Breast epithelium (tissue), 4 donors: ENCODE measurements around the gene GRIA4. TPM values are rescaled to one million over a fixed set of nuclear protein-coding genes. Genes with fewer than 3 reads are reported as not detected.

ENCODE experiments used
- DNase-seq, 2 donors: peaks; one replicate each; pipeline ENCODE4 v3.0.0-alpha.2; 2019; ENCODE audit warnings: low spot score in 2 of 2
- H3K27ac ChIP-seq, 2 donors: fragments of 200-600 bp; sonication (generic) in 1 of 2; one replicate each; pipeline ENCODE4 v1.5.1; 2016 to 2019; ENCODE audit warnings: mild to moderate bottlenecking in 1 of 2
- H3K27me3 ChIP-seq, 2 donors: fragments of 200-600 bp; sonication (generic) in 1 of 2; one replicate each; pipeline versions ENCODE4 v1.5.1 to v1.6.0; 2017 to 2019; ENCODE audit warnings: control low read depth in 1 of 2, mild to moderate bottlenecking in 1 of 2
- H3K36me3 ChIP-seq: fragments of 200-600 bp; one replicate; pipeline ENCODE4 v1.5.1; 2019
- H3K4me1 ChIP-seq, 2 donors: fragments of 200-600 bp; sonication (generic); one replicate each; pipeline ENCODE4 v1.5.1; 2016 to 2019; ENCODE audit warnings: control low read depth in 1 of 2
- H3K4me3 ChIP-seq, 3 donors: fragments of 200-600 bp; sonication (generic); 1 replicate in 2 of 3; 2 replicates in 1 of 3; pipeline ENCODE4 v1.5.1; 2016 to 2019; ENCODE audit warnings: mild to moderate bottlenecking in 3 of 3, moderate library complexity in 2 of 3
- H3K9me3 ChIP-seq, 2 donors: fragments of 200-600 bp; sonication (generic) in 1 of 2; one replicate each; pipeline ENCODE4 v1.5.1; 2016 to 2019; ENCODE audit warnings: control low read depth in 1 of 2
- CTCF ChIP-seq, 3 donors: fragments of 450-650 bp; IDR thresholded peaks; one replicate each; pipeline ENCODE4 v1.5.1; 2016 to 2017; ENCODE audit warnings: antibody characterized with exemption in 3 of 3, mild to moderate bottlenecking in 3 of 3, moderate library complexity in 3 of 3
- POLR2A ChIP-seq: fragments of 450-650 bp; IDR thresholded peaks from one replicate; pipeline ENCODE4 v1.6.1; 2016; ENCODE audit warnings: antibody characterized with exemption, mild to moderate bottlenecking, moderate library complexity
- POLR2AphosphoS5 ChIP-seq, 3 donors: sonication (generic); formaldehyde crosslinking; IDR thresholded peaks; one replicate each; pipeline ENCODE4 v1.6.1; 2017; ENCODE audit warnings: antibody characterized with exemption in 3 of 3
- intact Hi-C: fragments of 100-400 bp; cut with DNase I; formaldehyde crosslinking; loops from one replicate; pipeline ENCODE4 v1.15.1; 2023; ENCODE audit warnings: low total_unique reads
- total RNA-seq, 3 donors: library from RNA; depleted of rRNA; stranded (reverse); fragments of >200 nt; gene quantifications; one replicate each; pipeline ENCODE4 v1.1.0, GENCODE V29; 2016

The GRIA4 gene
- total RNA-seq, 3 donors from 2014 or later = 14.1 to 27.7 TPM; not detected in 1

- no peaks in the 10 kb centered on the region for H3K27me3 ChIP-seq
- TF ChIP-seq POLR2A (no peak), CTCF (IDR thresholded peaks at IDR 0.05) (no peak), POLR2AphosphoS5 (IDR thresholded peaks at IDR 0.05) (no peak)
- H3K4me3 ChIP-seq = no peak overlapping the region
- peak overlapping the region; percentile 8 to 66 for H3K27ac ChIP-seq
- no peak for DNase-seq
- no peaks in the 10 kb centered on the region for H3K4me1 ChIP-seq
- H3K36me3 ChIP-seq = no peaks in the 10 kb centered on the region
- H3K9me3 ChIP-seq = no peaks in the 10 kb centered on the region
- intact Hi-C loops = no loop called here
Measured at GRCh38 chr11:105937331-105937730, 327.5 kb downstream of the GRIA4 start.

GRCh38 chr11:105937738-105938137 lies 327.9 kb downstream of the GRIA4 start:
- Histone ChIP-seq H3K36me3 (no peaks in the 10 kb centered on the region), H3K27me3 (no peaks in the 10 kb centered on the region), H3K4me1 (no peaks in the 10 kb centered on the region), H3K27ac (peak overlapping the region; percentile 0 to 8), H3K4me3 (no peak overlapping the region), H3K9me3 (no peaks in the 10 kb centered on the region)
- TF ChIP-seq POLR2AphosphoS5 (IDR thresholded peaks at IDR 0.05) (no peak), CTCF (IDR thresholded peaks at IDR 0.05) (no peak), POLR2A (no peak)
- intact Hi-C loops = no loop called here
- DNase-seq = no peak

- H3K36me3 ChIP-seq = no peaks in the 10 kb centered on the region
- TF ChIP-seq CTCF (IDR thresholded peaks at IDR 0.05) (no peak), POLR2A (no peak), POLR2AphosphoS5 (IDR thresholded peaks at IDR 0.05) (no peak)
- DNase-seq = no peak
Measured at GRCh38 chr11:105942921-105943320, 333.0 kb downstream of the GRIA4 start.

GRCh38 chr11:105948918-105949590 lies 339.2 kb downstream of the GRIA4 start:
- intact Hi-C loops = no loop called here
- Histone ChIP-seq H3K4me3 (no peak overlapping the region), H3K27ac (no peak overlapping the region), H3K27me3 (no peaks in the 10 kb centered on the region), H3K36me3 (no peaks in the 10 kb centered on the region), H3K9me3 (no peaks in the 10 kb centered on the region), H3K4me1 (no peaks in the 10 kb centered on the region)
- DNase-seq = no peak
- TF ChIP-seq CTCF (IDR thresholded peaks at IDR 0.05) = no peak
- TF ChIP-seq POLR2A = no peak
- TF ChIP-seq POLR2AphosphoS5 (IDR thresholded peaks at IDR 0.05) = no peak

More at GRCh38 chr11:105942921-105943320, 333.0 kb downstream of the GRIA4 start:
- Histone ChIP-seq H3K9me3 (no peaks in the 10 kb centered on the region), H3K27me3 (no peaks in the 10 kb centered on the region), H3K4me3 (no peak overlapping the region), H3K4me1 (no peaks in the 10 kb centered on the region), H3K27ac (no peak overlapping the region)
- intact Hi-C loops = no loop called here

- intact Hi-C loops = no loop called here
Measured at GRCh38 chr11:105953886-105954285, 344.0 kb downstream of the GRIA4 start.

More at GRCh38 chr11:105953886-105954285, 344.0 kb downstream of the GRIA4 start:
- TF ChIP-seq POLR2A (no peak), POLR2AphosphoS5 (IDR thresholded peaks at IDR 0.05) (no peak), CTCF (IDR thresholded peaks at IDR 0.05) (no peak)
- Histone ChIP-seq H3K4me3 (no peak overlapping the region), H3K27ac (no peak overlapping the region), H3K36me3 (no peaks in the 10 kb centered on the region), H3K27me3 (no peaks in the 10 kb centered on the region), H3K9me3 (no peaks in the 10 kb centered on the region), H3K4me1 (no peaks in the 10 kb centered on the region)
- DNase-seq = no peak
